Smooth muscle cell (in vitro differentiated cells): ENCODE results near the gene HSD17B8. TPM values are rescaled to one million over a fixed set of nuclear protein-coding genes. Genes with fewer than 3 reads are reported as not detected.

Experiments
- DNase-seq: peaks from one replicate; lab custom pipeline; 2025; ENCODE audit not compliant: unreplicated experiment; lab: John Stamatoyannopoulos, UW
- H2AFZ ChIP-seq: fragments of 200-600 bp; sonication (generic); 2 replicates; pipeline ENCODE4 v1.6.0; 2016; ENCODE audit warnings: antibody characterized with exemption, low read depth, mild to moderate bottlenecking
- H3F3A ChIP-seq: fragments of 200-600 bp; sonication (generic); 2 replicates; pipeline ENCODE4 v1.6.0; 2017; ENCODE audit warnings: antibody characterized with exemption, low read depth
- H3K27ac ChIP-seq: fragments of 200-600 bp; sonication (generic); 2 replicates; pipeline ENCODE4 v1.5.1; 2016; ENCODE audit warnings: low read depth, mild to moderate bottlenecking
- H3K27me3 ChIP-seq: fragments of 200-600 bp; sonication (generic); 2 replicates; pipeline ENCODE4 v1.6.1; 2016; ENCODE audit warnings: low read depth, mild to moderate bottlenecking
- H3K36me3 ChIP-seq: fragments of 200-600 bp; sonication (generic); 2 replicates; pipeline ENCODE4 v1.5.1; 2016; ENCODE audit warnings: low read depth
- H3K4me1 ChIP-seq: fragments of 200-600 bp; sonication (generic); 2 replicates; pipeline ENCODE4 v1.5.1; 2016; ENCODE audit warnings: low read depth
- H3K4me2 ChIP-seq: fragments of 200-600 bp; sonication (generic); 2 replicates; pipeline ENCODE4 v1.6.0; 2016; ENCODE audit warnings: mild to moderate bottlenecking
- H3K4me3 ChIP-seq: fragments of 200-600 bp; sonication (generic); 2 replicates; pipeline ENCODE4 v1.5.1; 2016; ENCODE audit warnings: mild to moderate bottlenecking
- H3K79me2 ChIP-seq: fragments of 200-600 bp; sonication (generic); 2 replicates; pipeline ENCODE4 v1.6.0; 2016; ENCODE audit warnings: low read depth, mild to moderate bottlenecking
- H3K9ac ChIP-seq: fragments of 200-600 bp; sonication (generic); 2 replicates; pipeline ENCODE4 v1.6.0; 2016; ENCODE audit warnings: low read depth
- H3K9me3 ChIP-seq: fragments of 200-600 bp; sonication (generic); replicated peaks from 2 replicates; pipeline ENCODE4 v1.5.1; 2016; ENCODE audit warnings: low read depth
- H4K20me1 ChIP-seq: fragments of 200-600 bp; sonication (generic); 2 replicates; pipeline ENCODE4 v1.6.0; 2016; ENCODE audit warnings: low read depth
- WGBS: methylation state at CpG from one replicate; pipeline ENCODE4 v1.1.7; 2016; ENCODE audit warnings: low lambda C conversion rate; 5-methylcytosine and 5-hydroxymethylcytosine counted together
- polyA plus RNA-seq: library from polyadenylated mRNA; unstranded; fragments of >200 nt; fragmentation: Nextera tagmentation; extraction: Ambion mirVana; gene quantifications from 2 replicates; pipeline ENCODE4 v1.2.1, GENCODE V29; 2016
- total RNA-seq: library from RNA; depleted of rRNA; stranded (reverse); fragments of >200 nt; gene quantifications from 2 replicates; pipeline ENCODE4 v1.2.3, GENCODE V29; 2014
- TF ChIP-seq, protein P1 (sequence below): fragments of 200-600 bp; sonication (generic); IDR thresholded peaks from 2 replicates; pipeline ENCODE4 v1.5.1; 2017; ENCODE audit warnings: borderline replicate concordance, mild to moderate bottlenecking, antibody characterized with exemption; ENCODE audit not compliant: insufficient read depth, poor library complexity, severe bottlenecking

The HSD17B8 gene
- total and polyA plus RNA-seq, 2 experiments from 2014 or later, result 3.7 to 4.9 TPM

DNA sequence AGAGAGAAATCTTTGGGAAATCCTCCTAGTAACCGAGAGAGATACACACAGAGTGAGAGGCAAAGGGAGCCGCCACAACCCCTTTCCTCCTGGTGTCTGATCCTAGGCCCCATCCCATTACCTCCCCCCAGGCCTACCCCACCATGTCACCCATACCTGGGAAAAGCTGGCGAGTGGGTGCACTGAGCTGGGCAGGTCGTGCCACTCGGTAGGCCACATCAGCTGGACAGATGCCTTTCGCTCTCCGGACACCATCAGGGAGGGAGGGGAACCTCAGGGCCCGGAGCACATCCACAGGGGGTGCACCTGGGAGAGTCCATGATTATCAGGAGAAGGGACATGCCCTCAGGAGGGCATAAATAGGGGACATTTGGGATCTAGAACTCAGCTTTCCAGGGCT lies 15.3 kb upstream of the HSD17B8 start:
- 91% methylated on average over 8 of the region's 8 CpGs for WGBS
- no peak overlapping the region for H3K4me3 ChIP-seq
- H3K9ac ChIP-seq, result no peak overlapping the region
- no peak overlapping the region for H3K4me2 ChIP-seq
- no peak overlapping the region for H2AFZ ChIP-seq
- peaks cover 44% of the 10 kb centered on the region for H3K27me3 ChIP-seq
- DNase-seq, result no peak
- no peak overlapping the region for H3K27ac ChIP-seq
- no peaks in the 10 kb centered on the region for H3K79me2 ChIP-seq
- TF ChIP-seq, protein P1, sequence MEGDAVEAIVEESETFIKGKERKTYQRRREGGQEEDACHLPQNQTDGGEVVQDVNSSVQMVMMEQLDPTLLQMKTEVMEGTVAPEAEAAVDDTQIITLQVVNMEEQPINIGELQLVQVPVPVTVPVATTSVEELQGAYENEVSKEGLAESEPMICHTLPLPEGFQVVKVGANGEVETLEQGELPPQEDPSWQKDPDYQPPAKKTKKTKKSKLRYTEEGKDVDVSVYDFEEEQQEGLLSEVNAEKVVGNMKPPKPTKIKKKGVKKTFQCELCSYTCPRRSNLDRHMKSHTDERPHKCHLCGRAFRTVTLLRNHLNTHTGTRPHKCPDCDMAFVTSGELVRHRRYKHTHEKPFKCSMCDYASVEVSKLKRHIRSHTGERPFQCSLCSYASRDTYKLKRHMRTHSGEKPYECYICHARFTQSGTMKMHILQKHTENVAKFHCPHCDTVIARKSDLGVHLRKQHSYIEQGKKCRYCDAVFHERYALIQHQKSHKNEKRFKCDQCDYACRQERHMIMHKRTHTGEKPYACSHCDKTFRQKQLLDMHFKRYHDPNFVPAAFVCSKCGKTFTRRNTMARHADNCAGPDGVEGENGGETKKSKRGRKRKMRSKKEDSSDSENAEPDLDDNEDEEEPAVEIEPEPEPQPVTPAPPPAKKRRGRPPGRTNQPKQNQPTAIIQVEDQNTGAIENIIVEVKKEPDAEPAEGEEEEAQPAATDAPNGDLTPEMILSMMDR, result no peak
- no peaks in the 10 kb centered on the region for H3K9me3 ChIP-seq
- peaks cover 8% of the 10 kb centered on the region for H4K20me1 ChIP-seq
- H3F3A ChIP-seq, result peaks cover 4% of the 10 kb centered on the region
- peaks cover 10% of the 10 kb centered on the region for H3K4me1 ChIP-seq
- no peaks in the 10 kb centered on the region for H3K36me3 ChIP-seq

DNA sequence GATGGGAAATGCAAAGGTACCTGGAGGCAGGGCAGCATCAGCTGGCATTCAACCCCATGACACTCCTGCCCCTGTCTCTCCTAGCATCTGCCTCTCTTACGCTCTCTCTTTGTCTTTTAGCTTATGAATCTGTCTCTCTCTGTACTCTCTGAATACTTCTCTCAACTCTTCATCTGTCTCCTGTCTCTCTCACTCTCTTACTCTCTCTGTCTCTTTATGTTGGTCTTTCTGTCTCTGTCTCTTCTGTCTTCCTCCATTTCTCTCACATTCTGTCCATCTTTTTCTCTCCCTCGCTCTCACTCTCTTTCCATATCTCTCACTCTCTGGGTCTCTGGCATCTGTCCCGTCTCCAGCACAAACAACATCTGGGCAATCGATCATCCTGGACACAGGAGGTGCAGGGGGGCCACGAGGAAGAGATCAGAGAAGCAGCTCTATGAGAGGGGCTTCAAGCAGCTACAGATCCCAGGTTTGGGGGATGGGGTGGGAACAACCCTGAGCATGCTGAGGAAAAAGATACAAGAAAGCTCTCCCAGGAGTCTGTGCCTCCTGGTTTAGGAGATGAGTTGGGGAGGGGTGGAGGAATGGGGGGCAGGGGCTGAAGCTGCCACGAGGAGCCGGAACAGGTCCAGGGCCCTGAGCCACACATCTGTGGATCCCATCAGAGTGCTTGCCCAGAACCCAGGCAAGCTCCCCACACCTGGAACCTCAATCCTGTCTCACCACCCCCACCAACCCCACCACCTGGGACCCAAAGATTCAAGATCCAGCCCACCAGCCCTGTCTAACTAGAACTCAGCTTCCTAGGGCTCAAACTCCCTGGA lies 14.6 kb upstream of the HSD17B8 start:
- no peak overlapping the region for H3K27ac ChIP-seq
- H3K4me1 ChIP-seq, result peaks cover 10% of the 10 kb centered on the region
- H3K4me3 ChIP-seq, result no peak overlapping the region
- TF ChIP-seq, protein P1, result no peak
- no peaks in the 10 kb centered on the region for H3K36me3 ChIP-seq
- H3K4me2 ChIP-seq, result no peak overlapping the region
- no peak for DNase-seq
- no peak overlapping the region for H3K9ac ChIP-seq
- peaks cover 4% of the 10 kb centered on the region for H3F3A ChIP-seq
- no peak overlapping the region for H2AFZ ChIP-seq
- H4K20me1 ChIP-seq, result peaks cover 15% of the 10 kb centered on the region
- H3K27me3 ChIP-seq, result peaks cover 44% of the 10 kb centered on the region
- WGBS, result 82% methylated on average over 7 of the region's 7 CpGs
- H3K9me3 ChIP-seq, result no peaks in the 10 kb centered on the region
- H3K79me2 ChIP-seq, result no peaks in the 10 kb centered on the region

DNA sequence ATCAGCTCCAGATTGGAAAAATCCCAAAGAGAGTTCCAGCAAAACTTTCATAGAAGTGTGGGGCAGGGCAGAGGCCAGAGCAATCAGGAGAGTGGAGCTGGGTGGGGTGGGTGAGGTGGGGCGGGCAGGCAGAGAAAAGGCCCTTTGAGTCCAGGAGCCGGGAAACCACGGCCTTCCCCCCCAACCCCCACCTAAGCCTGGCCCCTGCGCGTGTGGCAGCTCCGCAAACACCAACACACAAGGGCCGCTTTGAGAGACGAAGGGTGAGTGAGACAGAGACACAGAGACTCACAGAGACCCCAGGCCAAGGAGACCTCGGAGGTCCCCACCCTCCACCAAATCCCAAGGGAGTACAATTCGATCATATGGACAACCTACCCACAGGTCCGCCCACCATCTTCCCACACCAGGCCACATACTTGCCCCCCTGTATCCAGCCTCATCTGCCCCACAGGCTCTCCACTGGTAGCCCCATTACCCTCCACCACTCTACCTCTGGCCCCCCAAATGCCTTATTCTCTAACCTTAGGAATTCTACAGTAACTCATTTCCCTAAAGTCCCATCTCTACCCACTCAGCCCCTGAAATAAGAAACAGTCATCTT lies 13.8 kb upstream of the HSD17B8 start:
- H3K4me1 ChIP-seq, result peaks cover 10% of the 10 kb centered on the region
- no peaks in the 10 kb centered on the region for H3K79me2 ChIP-seq
- peaks cover 44% of the 10 kb centered on the region for H3K27me3 ChIP-seq
- H4K20me1 ChIP-seq, result peaks cover 22% of the 10 kb centered on the region
- WGBS, result 85% methylated on average over 9 of the region's 11 CpGs
- H3K27ac ChIP-seq, result no peak overlapping the region
- no peak overlapping the region for H2AFZ ChIP-seq
- no peak for DNase-seq
- TF ChIP-seq, protein P1, result no peak
- no peaks in the 10 kb centered on the region for H3K36me3 ChIP-seq
- H3K4me2 ChIP-seq, result no peak overlapping the region
- H3K9ac ChIP-seq, result no peak overlapping the region
- peaks cover 4% of the 10 kb centered on the region for H3F3A ChIP-seq
- H3K4me3 ChIP-seq, result no peak overlapping the region
- no peaks in the 10 kb centered on the region for H3K9me3 ChIP-seq
